NCI-H146 (cell line): Measurements from ENCODE around the gene NUP133.
"Not testable (repeated sequence)": the region's sequence is repeated elsewhere in the genome, so short reads cannot be mapped to it uniquely, and the experiment has no call there.

Source experiments
- DNase-seq: peaks from one replicate; lab custom pipeline; 2025; lab: John Stamatoyannopoulos, UW

Gene NUP133

GRCh38 chr1:229448845-229449244 is 59.3 kb downstream of the NUP133 start:
- no peak for DNase-seq

- no peak for DNase-seq
These were observed 59.8 kb downstream of the NUP133 start for GRCh38 chr1:229448354-229448753.

- no peak for DNase-seq
These were observed 60.3 kb downstream of the NUP133 start for GRCh38 chr1:229447809-229448252.

GRCh38 chr1:229445828-229446227 is 62.3 kb downstream of the NUP133 start:
- DNase-seq: no peak

- DNase-seq: no peak
These were observed 67.1 kb downstream of the NUP133 start for GRCh38 chr1:229440851-229441537.

GRCh38 chr1:229438021-229438420 is 70.1 kb downstream of the NUP133 start:
- DNase-seq: no peak

GRCh38 chr1:229437443-229437842 is 70.7 kb downstream of the NUP133 start:
- DNase-seq: no peak

GRCh38 chr1:229436201-229436600 is 71.9 kb downstream of the NUP133 start:
- DNase-seq: no peak

- DNase-seq: peak; percentile 49
These were observed 73.5 kb downstream of the NUP133 start for GRCh38 chr1:229434641-229435051.

GRCh38 chr1:229434005-229434640 is 74.0 kb downstream of the NUP133 start, which contains the start of gene ACTA1:
TSS of gene ACTA1 (minus strand) at chr1:229434094. CDS start at chr1:229433115, 979 bp downstream.
- no peak for DNase-seq

GRCh38 chr1:229433364-229434004 is 74.7 kb downstream of the NUP133 start:
- DNase-seq: no peak

GRCh38 chr1:229432905-229433304 is 75.2 kb downstream of the NUP133 start:
- no peak for DNase-seq

- DNase-seq: no peak
These were observed 76.1 kb downstream of the NUP133 start for GRCh38 chr1:229432116-229432461.

GRCh38 chr1:229431284-229432115 is 76.6 kb downstream of the NUP133 start:
- no peak for DNase-seq

- DNase-seq: no peak
These were observed 77.3 kb downstream of the NUP133 start for GRCh38 chr1:229430761-229431283.

- no peak for DNase-seq
These were observed 79.9 kb downstream of the NUP133 start for GRCh38 chr1:229428256-229428655.

GRCh38 chr1:229427572-229427971 is 80.6 kb downstream of the NUP133 start:
- DNase-seq: no peak

- DNase-seq: no peak
These were observed 82.5 kb downstream of the NUP133 start for GRCh38 chr1:229425564-229426159.

- DNase-seq: peak; percentile 46
These were observed 87.4 kb downstream of the NUP133 start for GRCh38 chr1:229420765-229421164.

- no peak for DNase-seq
These were observed 87.9 kb downstream of the NUP133 start for GRCh38 chr1:229420224-229420623.

GRCh38 chr1:229418586-229418985 is 89.6 kb downstream of the NUP133 start:
- DNase-seq: not testable (repeated sequence)

- DNase-seq: not testable (repeated sequence)
These were observed 95.3 kb downstream of the NUP133 start for GRCh38 chr1:229412810-229413209.
